SK-N-SH (cell line): ENCODE results near the gene NDUFA3. TPM values are rescaled to one million over a fixed set of nuclear protein-coding genes. Genes with fewer than 3 reads are reported as not detected.

Experiments used
- CTCF ChIA-PET: fragments of 300-600, 350-600 bp; formaldehyde crosslinking; extraction: SDS; loops from one replicate; lab custom pipeline; 2021; lab: Yijun Ruan, JAX
- POLR2A ChIA-PET: fragments of 350-600 bp; sonication (Branson Sonifier 250); formaldehyde crosslinking; extraction: SDS; loops from one replicate; lab custom pipeline; 2020; ENCODE audit warnings: antibody characterized with exemption, inconsistent platforms; lab: Yijun Ruan, JAX
- DNase-seq: peaks from one replicate; pipeline ENCODE4 v3.0.0; 2012
- H2AFZ ChIP-seq: fragments of 200-600 bp; sonication (generic); 2 replicates; pipeline ENCODE4 v1.8.1; 2016; ENCODE audit warnings: antibody characterized with exemption, mild to moderate bottlenecking, low read depth
- H3F3A ChIP-seq: fragments of 200-600 bp; sonication (generic); replicated peaks from 2 replicates; pipeline ENCODE3; 2016; ENCODE audit warnings: antibody characterized with exemption, mild to moderate bottlenecking; ENCODE audit not compliant: insufficient read depth
- H3K27ac ChIP-seq, 2 experiments: fragments of 200-500 bp in 1 of 2; fragments of 200-600 bp in 1 of 2; sonication (Bioruptor generic) in 1 of 2; sonication (generic), shearing (Covaris generic) in 1 of 2; 2 replicates each; pipeline versions ENCODE4 v1.5.1 to v1.6.1; 2014 to 2016; ENCODE audit warnings: low read depth in 2 of 2, inconsistent platforms in 1 of 2, low read length in 1 of 2, mild to moderate bottlenecking in 1 of 2, mixed read lengths in 1 of 2
- H3K27me3 ChIP-seq: fragments of 200-600 bp; sonication (generic), shearing (Covaris generic); 2 replicates; pipeline ENCODE4 v1.6.1; 2016; ENCODE audit warnings: mixed run types; ENCODE audit not compliant: insufficient read depth
- H3K36me3 ChIP-seq, 2 experiments: fragments of 200-500 bp in 1 of 2; fragments of 200-600 bp in 1 of 2; sonication (Bioruptor generic) in 1 of 2; sonication (generic) in 1 of 2; replicated peaks in 1 of 2; 2 replicates each; pipeline versions ENCODE3 to v1.5.1; 2014 to 2016; ENCODE audit warnings: low read length in 1 of 2, mild to moderate bottlenecking in 1 of 2; ENCODE audit not compliant: insufficient read depth in 2 of 2, control insufficient read depth in 1 of 2
- H3K4me1 ChIP-seq, 2 experiments: fragments of 200-500 bp in 1 of 2; fragments of 200-600 bp in 1 of 2; sonication (Bioruptor generic) in 1 of 2; sonication (generic), shearing (Covaris generic) in 1 of 2; 2 replicates each; pipeline versions ENCODE4 v1.5.1 to v1.6.1; 2014 to 2016; ENCODE audit warnings: low read depth in 1 of 2, low read length in 1 of 2, mixed run types in 1 of 2; ENCODE audit not compliant: insufficient read depth in 2 of 2, control insufficient read depth in 1 of 2
- H3K4me2 ChIP-seq: fragments of 200-600 bp; sonication (generic), shearing (Covaris generic); 2 replicates; pipeline ENCODE4 v1.6.1; 2017; ENCODE audit warnings: mixed run types
- H3K4me3 ChIP-seq, 2 experiments: fragments of 200-500 bp in 1 of 2; fragments of 200-600 bp in 1 of 2; sonication (Bioruptor generic) in 1 of 2; sonication (generic), shearing (Covaris generic) in 1 of 2; 2 replicates each; pipeline versions ENCODE4 v1.5.1 to v1.8.1; 2014 to 2016; ENCODE audit warnings: low read depth in 2 of 2, inconsistent platforms in 1 of 2, low read length in 1 of 2, mild to moderate bottlenecking in 1 of 2, mixed read lengths in 1 of 2, moderate library complexity in 1 of 2
- H3K79me2 ChIP-seq: fragments of 200-600 bp; sonication (generic); 2 replicates; pipeline ENCODE4 v1.8.1; 2017; ENCODE audit warnings: mild to moderate bottlenecking; ENCODE audit not compliant: insufficient read depth
- H3K9ac ChIP-seq: fragments of 200-600 bp; sonication (generic); 2 replicates; pipeline ENCODE4 v1.6.1; 2017; ENCODE audit warnings: mixed run types
- H3K9me2 ChIP-seq: fragments of 200-600 bp; sonication (generic); 2 replicates; pipeline ENCODE4 v1.6.1; 2017; ENCODE audit warnings: mixed run types
- H3K9me3 ChIP-seq: fragments of 200-600 bp; sonication (generic); 2 replicates; pipeline ENCODE4 v1.6.1; 2017; ENCODE audit warnings: mixed run types, mild to moderate bottlenecking, moderate library complexity
- H4K20me1 ChIP-seq: fragments of 200-600 bp; sonication (generic); 2 replicates; pipeline ENCODE4 v1.6.1; 2017; ENCODE audit warnings: mild to moderate bottlenecking, mixed run types; ENCODE audit not compliant: insufficient read depth
- ELF1 ChIP-seq: IDR thresholded peaks from 2 replicates; pipeline ENCODE4 v1.4.0; 2012
- FOXJ3 ChIP-seq: sonication (generic); formaldehyde crosslinking; IDR thresholded peaks from 2 replicates; pipeline ENCODE4 v1.5.1; 2020; ENCODE audit warnings: mild to moderate bottlenecking, missing genetic modification reagents
- FOXM1 ChIP-seq: IDR thresholded peaks from 2 replicates; pipeline ENCODE4 v1.4.0; 2012; ENCODE audit warnings: low read depth, mild to moderate bottlenecking
- GATA2 ChIP-seq: sonication (generic); formaldehyde crosslinking; IDR thresholded peaks from 2 replicates; pipeline ENCODE4 v1.5.0; 2020; ENCODE audit warnings: mild to moderate bottlenecking, missing genetic modification reagents
- JUND ChIP-seq: IDR thresholded peaks from 2 replicates; pipeline ENCODE4 v1.4.0; 2012
- MAX ChIP-seq: IDR thresholded peaks from 2 replicates; pipeline ENCODE4 v1.4.0; 2012; ENCODE audit warnings: low read depth
- RAD21 ChIP-seq: IDR thresholded peaks from 2 replicates; pipeline ENCODE4 v1.6.1; 2012; ENCODE audit warnings: mild to moderate bottlenecking, low read length
- RCOR1 ChIP-seq: fragments of 150-350 bp; IDR thresholded peaks from 2 replicates; pipeline ENCODE4 v1.6.1; 2017; ENCODE audit warnings: antibody characterized with exemption, low read length
- RXRA ChIP-seq: IDR thresholded peaks from 2 replicates; pipeline ENCODE4 v1.4.0; 2012; ENCODE audit warnings: low read depth, mild to moderate bottlenecking, borderline replicate concordance
- SIN3A ChIP-seq: IDR thresholded peaks from 2 replicates; pipeline ENCODE4 v1.6.1; 2012; ENCODE audit warnings: low read depth, mild to moderate bottlenecking, low read length, moderate library complexity, borderline replicate concordance
- TAF1 ChIP-seq: IDR thresholded peaks from 2 replicates; pipeline ENCODE4 v1.6.1; 2012; ENCODE audit warnings: low read depth, mild to moderate bottlenecking, low read length, moderate library complexity, borderline replicate concordance
- TCF12 ChIP-seq: IDR thresholded peaks from 2 replicates; pipeline ENCODE4 v1.4.0; 2012
- TEAD4 ChIP-seq: IDR thresholded peaks from 2 replicates; pipeline ENCODE4 v1.4.0; 2012; ENCODE audit warnings: mild to moderate bottlenecking, borderline replicate concordance; ENCODE audit not compliant: insufficient read depth
- ZBTB33 ChIP-seq: IDR thresholded peaks from 2 replicates; pipeline ENCODE4 v1.4.0; 2012; ENCODE audit warnings: low read depth, borderline replicate concordance
- WGBS: methylation state at CpG from one replicate; pipeline ENCODE4 v1.1.6; 2017; ENCODE audit warnings: low lambda C conversion rate; 5-methylcytosine and 5-hydroxymethylcytosine counted together
- polyA plus RNA-seq, 3 experiments: library from polyadenylated mRNA; depleted of rRNA; stranded (reverse); fragments of >200 nt; gene quantifications; 2 replicates each; pipeline ENCODE4 v1.2.3, GENCODE V29; 2012
- TF ChIP-seq, protein P1 (sequence below): IDR thresholded peaks from 2 replicates; pipeline ENCODE4 v1.6.1; 2012; ENCODE audit warnings: mild to moderate bottlenecking, low read depth, low read length, moderate library complexity
- TF ChIP-seq, protein P2 (sequence below): IDR thresholded peaks from 2 replicates; pipeline ENCODE4; 2012

The NDUFA3 gene
- polyA plus RNA-seq, 1 of the 3 experiments (the other 2 are of a cell fraction): 87.0 TPM

DNA sequence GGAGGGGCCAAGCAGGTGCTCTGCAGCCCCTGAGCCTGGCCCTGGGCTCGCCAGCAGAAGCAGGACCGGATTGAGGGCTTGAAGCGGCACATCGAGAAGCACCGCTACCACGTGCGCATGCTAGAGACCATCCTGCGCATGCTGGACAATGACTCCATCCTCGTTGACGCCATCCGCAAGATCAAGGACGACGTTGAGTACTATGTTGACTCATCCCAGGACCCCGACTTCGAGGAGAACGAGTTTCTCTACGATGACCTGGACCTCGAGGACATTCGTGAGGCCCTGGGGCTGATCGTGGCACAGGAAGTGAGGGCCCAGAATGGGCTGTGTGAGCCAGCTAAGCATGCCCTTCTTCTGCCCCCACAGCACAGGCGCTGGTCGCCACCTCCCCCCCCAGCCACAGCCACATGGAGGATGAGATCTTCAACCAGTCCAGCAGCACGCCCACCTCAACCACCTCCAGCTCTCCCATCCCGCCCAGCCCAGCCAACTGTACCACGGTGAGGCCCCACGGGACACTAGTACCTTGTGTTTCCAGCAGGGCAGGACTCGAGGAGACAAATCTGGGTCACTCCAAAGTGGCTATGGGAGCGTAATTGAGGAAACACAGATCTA lies 43.0 kb downstream of the NDUFA3 start:
- WGBS: 93% methylated on average over 23 of the region's 28 CpGs
- H3K36me3 ChIP-seq: peaks cover 29 to 93% of the 10 kb centered on the region in 2 experiments

More for the DNA sequence above, 43.0 kb downstream of the NDUFA3 start:
- Histone ChIP-seq H3K4me2 (no peak overlapping the region), H3K4me1 (peaks cover 0 to under 1% of the 10 kb centered on the region in 2 experiments; a peak in 1 of 4 replicates), H3K9me2 (no peaks in the 10 kb centered on the region), H3K9me3 (no peaks in the 10 kb centered on the region), H3K9ac (no peak overlapping the region), H3K79me2 (peaks cover 25% of the 10 kb centered on the region), H3K4me3 (no peak overlapping the region), H3F3A (peaks cover under 1% of the 10 kb centered on the region), H2AFZ (no peak overlapping the region), H4K20me1 (peaks cover 25% of the 10 kb centered on the region), H3K27me3 (no peaks in the 10 kb centered on the region), H3K27ac (no peak overlapping the region)
- no peak for DNase-seq
- ChIA-PET CTCF (interaction anchor here (1.7 kb wide), 1 partner anchor 10 kb away, joined by 3 read pairs; no protein-coding TSS in a partner anchor), POLR2A (no interaction called here)
- TF ChIP-seq, protein P1, sequence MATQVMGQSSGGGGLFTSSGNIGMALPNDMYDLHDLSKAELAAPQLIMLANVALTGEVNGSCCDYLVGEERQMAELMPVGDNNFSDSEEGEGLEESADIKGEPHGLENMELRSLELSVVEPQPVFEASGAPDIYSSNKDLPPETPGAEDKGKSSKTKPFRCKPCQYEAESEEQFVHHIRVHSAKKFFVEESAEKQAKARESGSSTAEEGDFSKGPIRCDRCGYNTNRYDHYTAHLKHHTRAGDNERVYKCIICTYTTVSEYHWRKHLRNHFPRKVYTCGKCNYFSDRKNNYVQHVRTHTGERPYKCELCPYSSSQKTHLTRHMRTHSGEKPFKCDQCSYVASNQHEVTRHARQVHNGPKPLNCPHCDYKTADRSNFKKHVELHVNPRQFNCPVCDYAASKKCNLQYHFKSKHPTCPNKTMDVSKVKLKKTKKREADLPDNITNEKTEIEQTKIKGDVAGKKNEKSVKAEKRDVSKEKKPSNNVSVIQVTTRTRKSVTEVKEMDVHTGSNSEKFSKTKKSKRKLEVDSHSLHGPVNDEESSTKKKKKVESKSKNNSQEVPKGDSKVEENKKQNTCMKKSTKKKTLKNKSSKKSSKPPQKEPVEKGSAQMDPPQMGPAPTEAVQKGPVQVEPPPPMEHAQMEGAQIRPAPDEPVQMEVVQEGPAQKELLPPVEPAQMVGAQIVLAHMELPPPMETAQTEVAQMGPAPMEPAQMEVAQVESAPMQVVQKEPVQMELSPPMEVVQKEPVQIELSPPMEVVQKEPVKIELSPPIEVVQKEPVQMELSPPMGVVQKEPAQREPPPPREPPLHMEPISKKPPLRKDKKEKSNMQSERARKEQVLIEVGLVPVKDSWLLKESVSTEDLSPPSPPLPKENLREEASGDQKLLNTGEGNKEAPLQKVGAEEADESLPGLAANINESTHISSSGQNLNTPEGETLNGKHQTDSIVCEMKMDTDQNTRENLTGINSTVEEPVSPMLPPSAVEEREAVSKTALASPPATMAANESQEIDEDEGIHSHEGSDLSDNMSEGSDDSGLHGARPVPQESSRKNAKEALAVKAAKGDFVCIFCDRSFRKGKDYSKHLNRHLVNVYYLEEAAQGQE: no peak
- TF ChIP-seq FOXJ3 (CRISPR knock-in tag) (no peak), MAX (no peak), GATA2 (no peak), FOXM1 (no peak), RXRA (no peak), SIN3A (no peak), JUND (no peak), ZBTB33 (no peak), ELF1 (no peak), RAD21 (no peak), TEAD4 (no peak), TCF12 (no peak), TAF1 (no peak), RCOR1 (no peak)
- TF ChIP-seq, protein P2, sequence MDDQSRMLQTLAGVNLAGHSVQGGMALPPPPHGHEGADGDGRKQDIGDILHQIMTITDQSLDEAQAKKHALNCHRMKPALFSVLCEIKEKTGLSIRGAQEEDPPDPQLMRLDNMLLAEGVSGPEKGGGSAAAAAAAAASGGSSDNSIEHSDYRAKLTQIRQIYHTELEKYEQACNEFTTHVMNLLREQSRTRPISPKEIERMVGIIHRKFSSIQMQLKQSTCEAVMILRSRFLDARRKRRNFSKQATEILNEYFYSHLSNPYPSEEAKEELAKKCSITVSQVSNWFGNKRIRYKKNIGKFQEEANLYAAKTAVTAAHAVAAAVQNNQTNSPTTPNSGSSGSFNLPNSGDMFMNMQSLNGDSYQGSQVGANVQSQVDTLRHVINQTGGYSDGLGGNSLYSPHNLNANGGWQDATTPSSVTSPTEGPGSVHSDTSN: no peak
